Fibroblast of pulmonary artery (primary cell): ENCODE measurements around the gene HADHA.

Source experiments
- DNase-seq: peaks from one replicate; pipeline ENCODE4 v3.0.0-alpha.2; 2010; ENCODE audit warnings: low read depth
- H3K4me3 ChIP-seq: replicated peaks from 2 replicates; pipeline ENCODE4 v1.5.1; 2011; ENCODE audit warnings: low read depth, mild to moderate bottlenecking, control low read depth, low read length, moderate library complexity
- TF ChIP-seq, protein P1 (sequence below): IDR thresholded peaks from 2 replicates; pipeline ENCODE4 v1.5.1; 2011; ENCODE audit warnings: mild to moderate bottlenecking, control low read depth, low read length, inconsistent platforms; ENCODE audit errors: missing control alignments

The HADHA gene

DNA sequence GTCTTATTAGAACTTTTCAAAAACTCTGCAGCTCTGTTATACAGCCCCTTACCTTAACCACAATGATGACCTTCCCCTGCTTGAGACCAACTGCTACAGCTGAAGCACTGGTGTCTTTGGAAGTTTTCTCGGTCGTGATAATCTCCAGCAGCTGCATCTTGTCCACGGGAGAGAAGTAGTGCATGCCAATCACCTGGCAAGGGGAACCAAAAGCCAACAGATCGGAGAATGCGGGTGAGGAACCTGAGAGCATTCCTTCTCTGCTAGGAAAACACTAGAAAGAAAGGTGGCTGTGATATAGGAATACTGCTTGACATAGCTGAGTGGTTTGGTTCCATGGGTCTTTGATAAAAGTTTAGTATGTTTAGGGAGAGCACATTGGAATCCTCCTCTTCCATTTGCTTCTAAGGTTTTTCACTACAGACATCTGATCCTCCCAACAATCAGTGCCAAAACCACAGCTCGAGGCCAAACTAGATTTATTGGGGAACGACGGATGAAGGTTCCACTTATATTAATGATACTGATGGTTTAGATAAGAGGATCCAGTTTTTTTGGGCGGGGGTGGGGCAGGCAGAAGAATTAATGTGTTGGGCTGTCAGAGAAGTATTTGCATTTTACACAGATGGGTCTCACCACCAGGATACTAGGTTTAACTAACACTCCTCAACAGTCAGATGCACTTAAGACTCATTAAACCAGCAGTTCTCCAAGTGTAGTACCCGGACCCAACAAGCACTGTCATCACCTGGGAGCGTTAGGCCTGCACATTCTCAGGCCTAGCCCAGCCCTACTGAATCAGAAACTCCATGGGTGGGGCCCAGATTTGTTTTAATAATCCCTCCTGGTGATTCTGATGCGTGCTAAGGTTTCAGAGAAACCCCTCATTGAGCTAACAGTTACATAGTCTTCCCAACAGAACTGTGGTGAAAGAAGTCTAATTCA, 49.1 kb downstream of the HADHA start:
- TF ChIP-seq, protein P1, sequence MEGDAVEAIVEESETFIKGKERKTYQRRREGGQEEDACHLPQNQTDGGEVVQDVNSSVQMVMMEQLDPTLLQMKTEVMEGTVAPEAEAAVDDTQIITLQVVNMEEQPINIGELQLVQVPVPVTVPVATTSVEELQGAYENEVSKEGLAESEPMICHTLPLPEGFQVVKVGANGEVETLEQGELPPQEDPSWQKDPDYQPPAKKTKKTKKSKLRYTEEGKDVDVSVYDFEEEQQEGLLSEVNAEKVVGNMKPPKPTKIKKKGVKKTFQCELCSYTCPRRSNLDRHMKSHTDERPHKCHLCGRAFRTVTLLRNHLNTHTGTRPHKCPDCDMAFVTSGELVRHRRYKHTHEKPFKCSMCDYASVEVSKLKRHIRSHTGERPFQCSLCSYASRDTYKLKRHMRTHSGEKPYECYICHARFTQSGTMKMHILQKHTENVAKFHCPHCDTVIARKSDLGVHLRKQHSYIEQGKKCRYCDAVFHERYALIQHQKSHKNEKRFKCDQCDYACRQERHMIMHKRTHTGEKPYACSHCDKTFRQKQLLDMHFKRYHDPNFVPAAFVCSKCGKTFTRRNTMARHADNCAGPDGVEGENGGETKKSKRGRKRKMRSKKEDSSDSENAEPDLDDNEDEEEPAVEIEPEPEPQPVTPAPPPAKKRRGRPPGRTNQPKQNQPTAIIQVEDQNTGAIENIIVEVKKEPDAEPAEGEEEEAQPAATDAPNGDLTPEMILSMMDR = no peak
- DNase-seq = no peak
- H3K4me3 ChIP-seq = no peak overlapping the region

DNA sequence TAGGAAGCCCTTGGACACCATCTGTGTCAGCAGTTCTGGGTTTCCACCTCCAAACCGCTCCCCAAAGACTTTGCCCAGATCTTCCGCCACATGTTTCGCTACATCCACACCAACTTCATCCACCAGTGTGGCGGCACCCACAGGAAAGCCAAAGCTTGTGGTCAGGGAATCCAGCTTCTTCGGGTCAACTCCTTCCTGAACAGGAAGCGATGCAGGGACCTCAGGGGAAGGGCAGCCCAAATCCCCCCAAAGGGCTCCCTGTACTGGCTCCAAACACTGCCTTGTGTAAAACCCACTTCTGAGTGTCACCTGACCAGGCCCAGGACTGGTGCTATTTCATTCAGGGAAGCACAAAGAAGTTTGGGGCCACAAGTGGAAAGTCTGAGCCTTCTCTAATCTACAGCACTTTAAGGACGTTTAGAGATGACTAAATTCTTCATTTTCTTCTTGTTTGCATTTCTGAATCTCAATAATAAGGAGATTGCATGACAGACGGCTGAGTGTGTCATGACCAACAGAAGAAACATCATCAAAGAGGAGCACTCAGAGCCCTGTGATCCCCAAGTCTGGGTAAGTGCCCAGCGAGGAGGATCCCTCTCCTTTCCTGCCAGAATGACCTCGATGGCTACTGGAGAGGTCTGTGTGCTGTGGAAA, 50.7 kb downstream of the HADHA start:
- no peak for DNase-seq
- H3K4me3 ChIP-seq = no peak overlapping the region
- TF ChIP-seq, protein P1 = no peak

DNA sequence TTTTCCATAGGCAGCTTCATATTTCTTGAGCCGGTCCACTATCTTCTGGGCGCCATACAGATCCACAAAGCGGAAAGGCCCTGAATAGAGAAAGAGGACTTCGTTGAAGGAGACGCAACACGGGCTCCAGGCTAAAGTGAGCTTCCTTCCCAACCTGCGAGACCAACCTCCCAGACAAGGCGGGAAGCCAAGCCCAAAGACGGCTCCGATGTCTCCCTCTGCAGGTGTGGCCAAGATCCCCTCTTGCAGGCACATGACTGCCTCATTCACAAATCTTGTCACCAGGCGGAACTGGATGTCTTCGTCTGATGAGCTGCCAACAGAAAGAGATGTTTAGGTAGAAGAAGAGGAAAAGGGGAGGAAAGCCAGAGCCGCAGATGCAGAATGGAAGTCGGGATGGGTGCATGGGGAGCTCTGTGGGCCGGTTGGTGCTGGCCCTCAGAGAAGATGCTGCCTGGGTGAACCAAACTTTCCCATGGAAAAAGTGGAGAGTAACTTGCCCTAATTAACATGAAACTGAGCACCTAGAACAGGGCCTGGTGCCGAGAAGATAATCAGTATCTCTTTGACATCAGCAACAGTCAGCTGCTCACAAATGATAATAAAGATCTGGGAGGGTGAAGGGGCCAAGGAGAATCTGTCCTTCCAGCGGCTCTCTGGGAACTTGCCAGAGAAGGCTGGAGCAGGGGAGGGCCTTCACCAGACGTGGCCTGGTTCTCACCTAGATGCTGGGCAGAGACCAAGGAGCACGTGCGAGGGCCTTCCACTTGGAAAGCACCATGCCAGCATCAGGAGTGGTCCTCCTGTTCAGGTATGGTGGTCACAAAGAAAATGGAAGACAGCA, 52.9 kb downstream of the HADHA start:
- TF ChIP-seq, protein P1 = no peak
- no peak for DNase-seq
- H3K4me3 ChIP-seq = no peak overlapping the region

DNA sequence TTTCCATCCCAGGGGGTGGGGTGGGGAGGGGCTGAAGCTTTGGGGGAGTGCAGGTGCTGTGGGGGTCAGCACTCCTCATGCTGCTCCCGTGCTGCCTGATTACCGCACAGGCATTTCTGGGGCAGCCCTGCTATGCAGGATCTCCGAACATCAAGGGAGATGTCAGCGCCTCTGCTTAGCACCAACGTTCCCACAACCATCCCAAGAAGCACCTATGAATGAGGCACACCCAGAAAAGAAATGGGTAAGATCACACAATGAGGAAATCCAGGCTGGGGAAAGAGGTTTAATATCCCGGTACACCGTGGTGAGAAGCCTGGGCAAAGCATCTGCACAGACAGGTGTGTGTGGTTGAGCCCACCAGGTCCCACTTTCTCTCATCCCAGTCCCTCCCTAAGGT, 54.1 kb downstream of the HADHA start:
- H3K4me3 ChIP-seq = no peak overlapping the region
- TF ChIP-seq, protein P1 = no peak
- no peak for DNase-seq

DNA sequence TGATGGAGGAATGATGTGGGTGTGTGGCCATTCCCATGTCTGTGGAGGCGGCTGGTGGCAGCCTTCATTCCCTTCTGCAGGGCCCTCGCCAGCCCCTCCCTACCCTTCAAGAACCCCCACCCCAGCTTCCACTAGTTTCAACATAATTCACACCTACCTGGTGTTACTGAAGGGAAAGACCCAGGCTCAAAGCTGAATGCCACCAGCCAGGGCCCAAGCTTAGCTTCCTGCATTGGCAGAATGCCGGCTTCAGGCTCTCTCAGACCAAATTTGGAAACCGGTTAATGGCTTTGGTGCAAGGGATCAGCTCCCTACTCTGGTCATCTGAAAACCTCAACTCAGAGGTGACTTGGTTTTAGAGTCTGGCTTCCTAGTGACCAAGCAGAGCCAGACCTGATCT, 54.7 kb downstream of the HADHA start:
- DNase-seq = no peak
- TF ChIP-seq, protein P1 = no peak
- no peak overlapping the region for H3K4me3 ChIP-seq

- DNase-seq = no peak
- H3K4me3 ChIP-seq = no peak overlapping the region
- TF ChIP-seq, protein P1 = no peak
Observed at GRCh38 chr2:26189123-26189522, 55.3 kb downstream of the HADHA start.
